GM18861 (cell line): ENCODE data around the gene FZD2.

ENCODE experiments used
- ATAC-seq: cut with Tn5 transposase; IDR thresholded peaks from one replicate; pipeline ENCODE4 v1.9.1; 2021; ENCODE audit not compliant: unreplicated experiment

The FZD2 gene

GRCh38 chr17:44606658-44607057, 49.4 kb downstream of the FZD2 start:
- no peak for ATAC-seq

GRCh38 chr17:44607836-44608690, 50.8 kb downstream of the FZD2 start:
- ATAC-seq = no peak

- no peak for ATAC-seq
Observed at GRCh38 chr17:44608727-44609435, 51.6 kb downstream of the FZD2 start.

- no peak for ATAC-seq
Observed at GRCh38 chr17:44610331-44610730, 53.0 kb downstream of the FZD2 start.
